ENCODE data around the gene ARSB.

Gene ARSB

GRCh38 chr5:78958672-78959445 lies 26.3 kb downstream of the ARSB start:
- no peak for DNase-seq (ENCODE audit: low spot score)
- TF ChIP-seq CTCF (IDR thresholded peaks at IDR 0.05): no peak
- Histone ChIP-seq H3K27ac (no peak overlapping the region), H3K4me3 (no peak overlapping the region)

- H3K4me3 ChIP-seq: no peak overlapping the region
- no peak for DNase-seq (ENCODE audit: low spot score)
- TF ChIP-seq CTCF (IDR thresholded peaks at IDR 0.05): no peak
Observed at GRCh38 chr5:78956901-78957300, 28.2 kb downstream of the ARSB start.

GRCh38 chr5:78953092-78953800 lies 31.9 kb downstream of the ARSB start:
- no peak for DNase-seq (ENCODE audit: low spot score)
- H3K27ac ChIP-seq: no peak overlapping the region
- no peak overlapping the region for H3K4me3 ChIP-seq
- TF ChIP-seq CTCF (IDR thresholded peaks at IDR 0.05): no peak

More at GRCh38 chr5:78956901-78957300, 28.2 kb downstream of the ARSB start:
- H3K27ac ChIP-seq: no peak overlapping the region

GRCh38 chr5:78930721-78931120 lies 54.4 kb downstream of the ARSB start:
- DNase-seq (ENCODE audit: low spot score): no peak
- no peak for TF ChIP-seq CTCF (IDR thresholded peaks at IDR 0.05)
- Histone ChIP-seq H3K4me3 (peak overlapping the region; percentile 34), H3K27ac (no peak overlapping the region)

GRCh38 chr5:78929833-78930232 lies 55.3 kb downstream of the ARSB start:
- no peak for TF ChIP-seq CTCF (IDR thresholded peaks at IDR 0.05)
- no peak overlapping the region for H3K4me3 ChIP-seq
- H3K27ac ChIP-seq: no peak overlapping the region
- DNase-seq (ENCODE audit: low spot score): no peak

GRCh38 chr5:78927657-78928282 lies 57.3 kb downstream of the ARSB start:
- Histone ChIP-seq H3K4me3 (no peak overlapping the region), H3K27ac (no peak overlapping the region)
- no peak for TF ChIP-seq CTCF (IDR thresholded peaks at IDR 0.05)
- no peak for DNase-seq (ENCODE audit: low spot score)
